Mucosa of stomach (tissue), 1 donor: ENCODE data around the gene PTPRK.

ENCODE experiments used
- H3K27me3 ChIP-seq: one replicate; pipeline ENCODE4 v1.7.0; 2013; ENCODE audit warnings: mild to moderate bottlenecking, low read length; ENCODE audit not compliant: control insufficient read depth, insufficient read depth
- H3K36me3 ChIP-seq: one replicate; pipeline ENCODE4 v1.7.0; 2013; ENCODE audit warnings: low read length; ENCODE audit not compliant: control insufficient read depth, insufficient read depth
- H3K4me1 ChIP-seq: one replicate; pipeline ENCODE4 v1.7.0; 2013; ENCODE audit warnings: mild to moderate bottlenecking, low read length; ENCODE audit not compliant: control insufficient read depth, insufficient read depth
- H3K4me3 ChIP-seq: one replicate; pipeline ENCODE4 v1.7.0; 2013; ENCODE audit warnings: low read length
- H3K9ac ChIP-seq: one replicate; pipeline ENCODE4 v1.7.0; 2013; ENCODE audit warnings: mild to moderate bottlenecking, low read length, moderate library complexity
- H3K9me3 ChIP-seq: one replicate; pipeline ENCODE4 v1.7.0; 2013; ENCODE audit warnings: mild to moderate bottlenecking, low read length, moderate library complexity; ENCODE audit not compliant: control insufficient read depth
- donor health status: Pancreatic carcinoma.

The PTPRK gene

DNA sequence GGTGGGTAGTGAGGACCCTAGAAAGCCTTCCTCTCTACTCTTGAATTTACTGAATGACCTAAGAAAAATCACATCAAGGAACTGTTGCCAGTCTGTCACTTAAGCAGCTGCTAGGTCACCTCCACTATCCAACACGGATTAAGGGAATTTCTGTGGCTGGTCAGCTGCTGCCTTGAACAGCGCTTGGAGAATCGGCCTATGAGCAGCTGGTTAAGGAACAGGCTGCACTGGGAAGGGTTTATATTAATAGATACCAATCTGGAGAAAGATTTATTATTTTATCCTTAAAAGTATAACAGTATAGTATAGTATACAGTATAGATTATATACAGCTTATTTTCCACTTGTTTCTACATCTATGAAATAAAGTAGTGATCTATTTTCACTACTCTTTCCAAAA lies 6.5 kb downstream of the PTPRK start:
- H3K4me1 ChIP-seq = peaks cover 43% of the 10 kb centered on the region
- H3K9me3 ChIP-seq = no peaks in the 10 kb centered on the region
- H3K9ac ChIP-seq = no peak overlapping the region
- no peaks in the 10 kb centered on the region for H3K27me3 ChIP-seq
- no peak overlapping the region for H3K4me3 ChIP-seq
- no peaks in the 10 kb centered on the region for H3K36me3 ChIP-seq

DNA sequence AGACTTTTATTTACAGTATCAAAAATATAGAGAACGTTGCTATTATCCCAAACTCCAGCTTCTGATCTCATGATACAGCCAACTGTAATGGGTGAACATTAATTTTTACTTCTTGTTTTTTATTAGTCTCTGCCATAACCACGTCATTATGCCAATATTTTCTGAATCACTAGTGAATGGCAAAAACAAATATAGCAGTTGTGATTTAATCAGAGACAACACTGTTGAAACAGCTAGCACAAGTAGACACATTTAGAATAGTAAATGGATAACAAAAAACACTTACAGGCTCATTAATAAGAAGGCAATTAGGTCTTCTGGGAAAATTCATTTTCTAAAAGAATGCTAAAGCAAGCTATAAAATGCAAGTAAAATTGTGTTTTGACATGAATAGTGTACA lies 8.1 kb downstream of the PTPRK start:
- no peak overlapping the region for H3K9ac ChIP-seq
- no peaks in the 10 kb centered on the region for H3K36me3 ChIP-seq
- H3K9me3 ChIP-seq = no peaks in the 10 kb centered on the region
- H3K27me3 ChIP-seq = no peaks in the 10 kb centered on the region
- H3K4me3 ChIP-seq = no peak overlapping the region
- H3K4me1 ChIP-seq = peaks cover 57% of the 10 kb centered on the region

DNA sequence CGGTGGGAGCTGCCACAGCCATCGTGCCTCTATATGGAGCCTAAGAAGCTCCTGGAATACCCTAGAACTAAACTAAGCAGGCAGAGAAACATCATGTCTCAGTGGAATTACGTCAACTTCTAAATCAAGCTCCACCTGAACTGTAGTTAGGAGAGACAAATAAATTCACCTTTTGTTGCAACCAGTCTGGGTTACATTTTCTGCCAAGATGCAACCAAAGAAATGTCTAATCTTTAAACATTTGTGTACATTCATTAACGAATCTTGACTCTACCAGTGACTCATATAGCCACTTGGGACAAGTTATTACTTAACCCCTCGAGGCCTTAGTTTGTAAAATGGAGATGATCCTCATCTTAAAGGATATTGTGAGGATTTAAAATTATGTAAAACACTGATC lies 8.9 kb downstream of the PTPRK start:
- H3K36me3 ChIP-seq = no peaks in the 10 kb centered on the region
- H3K27me3 ChIP-seq = no peaks in the 10 kb centered on the region
- no peak overlapping the region for H3K4me3 ChIP-seq
- H3K9me3 ChIP-seq = no peaks in the 10 kb centered on the region
- peaks cover 60% of the 10 kb centered on the region for H3K4me1 ChIP-seq
- peak overlapping the region; percentile 79 for H3K9ac ChIP-seq

DNA sequence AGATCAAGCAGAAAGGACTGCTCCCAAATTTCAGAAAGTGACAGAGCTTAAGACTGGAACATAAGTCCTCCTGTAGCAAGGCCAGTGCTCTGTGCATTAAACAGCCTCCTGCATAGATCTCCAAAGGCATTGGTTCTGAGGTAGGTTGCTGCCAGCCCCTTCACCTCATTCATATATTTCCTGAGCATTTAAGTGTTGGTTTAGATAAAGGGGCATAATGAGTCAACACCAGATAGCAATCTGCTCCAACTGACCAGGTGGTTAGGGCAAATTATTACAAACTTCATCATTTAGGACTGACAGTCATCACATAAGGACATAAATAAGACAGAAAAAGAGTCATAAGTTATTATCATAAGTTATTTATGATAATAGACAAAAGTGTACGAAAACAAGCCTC lies 10.7 kb downstream of the PTPRK start:
- H3K4me1 ChIP-seq = peaks cover 67% of the 10 kb centered on the region
- no peaks in the 10 kb centered on the region for H3K9me3 ChIP-seq
- H3K4me3 ChIP-seq = no peak overlapping the region
- H3K36me3 ChIP-seq = no peaks in the 10 kb centered on the region
- H3K27me3 ChIP-seq = no peaks in the 10 kb centered on the region
- H3K9ac ChIP-seq = no peak overlapping the region

DNA sequence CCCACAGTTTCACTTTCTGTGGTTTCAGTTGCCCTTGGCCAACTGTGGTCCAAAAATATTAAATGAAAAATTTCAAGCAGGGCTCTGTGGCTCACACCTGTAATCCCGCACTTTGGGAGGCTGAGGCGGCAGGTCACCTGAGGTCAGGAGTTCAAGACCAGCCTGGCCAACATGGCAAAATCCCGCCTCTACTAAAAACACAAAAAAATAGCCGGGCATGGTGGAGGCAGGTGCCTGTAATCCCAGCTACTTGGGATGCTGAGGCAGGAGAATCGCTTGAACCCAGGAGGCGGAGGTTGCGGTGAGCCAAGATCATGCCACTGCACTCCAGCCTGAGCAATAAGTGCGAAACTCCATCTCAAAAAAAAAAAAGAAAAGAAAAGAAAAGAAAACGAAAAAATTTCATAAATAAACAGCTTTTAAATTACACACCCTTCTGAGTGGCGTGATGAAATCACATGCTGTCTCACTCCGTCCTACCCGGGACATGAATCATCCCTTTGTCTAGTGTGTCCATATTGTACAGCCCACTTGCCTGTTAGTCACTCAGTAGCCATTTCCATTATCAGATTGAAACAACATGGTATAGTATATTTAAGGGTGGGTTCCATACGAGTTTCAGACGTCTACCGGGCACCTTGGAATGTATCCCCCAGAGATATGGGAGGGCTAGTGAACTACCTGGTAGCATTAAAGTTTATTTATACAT lies 11.7 kb downstream of the PTPRK start:
- H3K9me3 ChIP-seq = no peaks in the 10 kb centered on the region
- peaks cover 74% of the 10 kb centered on the region for H3K4me1 ChIP-seq
- no peaks in the 10 kb centered on the region for H3K27me3 ChIP-seq
- H3K4me3 ChIP-seq = no peak overlapping the region
- H3K9ac ChIP-seq = no peak overlapping the region
- no peaks in the 10 kb centered on the region for H3K36me3 ChIP-seq

DNA sequence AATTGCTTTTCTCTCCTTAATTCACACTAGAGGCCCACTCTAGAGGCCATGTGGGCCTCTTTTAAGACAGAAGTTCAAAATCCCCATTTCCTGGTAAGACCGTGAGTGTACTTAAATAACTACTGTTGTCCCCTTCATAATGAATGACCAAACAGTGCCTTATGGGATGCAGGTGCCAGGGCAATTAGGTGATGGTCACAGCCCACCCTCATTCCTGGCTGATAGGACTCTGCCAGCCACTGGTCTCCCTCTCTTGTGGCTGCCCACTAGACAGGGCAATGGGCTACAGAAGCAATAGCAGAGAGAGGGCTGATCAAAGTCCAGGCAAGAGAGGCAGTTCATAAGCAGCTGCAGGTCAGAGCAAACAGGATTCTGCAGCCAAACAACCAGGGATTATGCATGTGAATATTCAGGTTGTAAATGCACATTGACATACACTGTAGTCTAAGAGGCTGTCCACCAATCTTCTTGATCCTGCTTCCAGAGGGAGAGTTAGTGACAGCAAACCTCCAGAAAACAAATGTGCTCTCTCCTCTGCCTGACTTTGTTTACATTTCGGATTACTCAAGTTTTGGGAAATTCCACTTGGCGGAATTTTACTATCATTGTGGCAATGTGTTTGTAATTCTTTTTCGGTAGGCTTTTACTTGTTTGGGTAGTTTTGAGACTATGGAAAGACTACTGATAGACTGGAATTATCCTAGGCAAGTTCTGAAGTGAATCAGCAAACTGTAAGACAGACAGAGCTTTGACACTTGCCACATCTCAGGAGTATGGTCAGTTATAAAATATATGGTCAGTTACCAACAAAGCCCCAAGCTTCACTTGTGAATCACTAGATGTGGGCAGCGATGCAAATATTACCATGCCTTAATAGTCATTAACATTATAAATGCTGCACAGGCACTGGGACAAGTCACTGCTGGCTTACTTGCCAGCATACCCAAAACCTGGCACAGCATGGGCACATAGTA lies 12.8 kb downstream of the PTPRK start:
- peaks cover 79% of the 10 kb centered on the region for H3K4me1 ChIP-seq
- no peaks in the 10 kb centered on the region for H3K36me3 ChIP-seq
- no peak overlapping the region for H3K4me3 ChIP-seq
- H3K9ac ChIP-seq = peak overlapping the region; percentile 60
- H3K9me3 ChIP-seq = no peaks in the 10 kb centered on the region
- no peaks in the 10 kb centered on the region for H3K27me3 ChIP-seq

DNA sequence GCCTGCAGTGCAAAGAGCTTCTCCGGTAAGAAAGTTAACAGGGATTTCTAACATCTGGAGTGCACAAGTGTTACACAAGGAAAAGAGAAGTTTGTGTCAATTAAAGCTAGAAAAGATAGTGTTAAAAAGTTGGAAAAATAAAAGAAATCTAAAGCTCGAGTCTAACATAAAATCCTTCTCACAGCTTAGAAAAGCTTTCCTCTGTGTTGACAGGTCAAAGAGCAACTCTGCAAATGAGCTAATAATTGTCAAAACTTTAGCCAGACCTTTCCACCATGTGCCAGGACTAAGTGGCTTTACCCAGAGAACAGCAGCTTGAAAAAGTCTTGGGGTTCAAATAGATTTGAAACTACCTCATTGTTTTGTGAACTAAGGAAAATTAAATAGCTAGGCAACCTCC lies 14.8 kb downstream of the PTPRK start:
- H3K36me3 ChIP-seq = no peaks in the 10 kb centered on the region
- H3K4me1 ChIP-seq = peaks cover 77% of the 10 kb centered on the region
- H3K9me3 ChIP-seq = no peaks in the 10 kb centered on the region
- no peak overlapping the region for H3K9ac ChIP-seq
- no peaks in the 10 kb centered on the region for H3K27me3 ChIP-seq
- no peak overlapping the region for H3K4me3 ChIP-seq

DNA sequence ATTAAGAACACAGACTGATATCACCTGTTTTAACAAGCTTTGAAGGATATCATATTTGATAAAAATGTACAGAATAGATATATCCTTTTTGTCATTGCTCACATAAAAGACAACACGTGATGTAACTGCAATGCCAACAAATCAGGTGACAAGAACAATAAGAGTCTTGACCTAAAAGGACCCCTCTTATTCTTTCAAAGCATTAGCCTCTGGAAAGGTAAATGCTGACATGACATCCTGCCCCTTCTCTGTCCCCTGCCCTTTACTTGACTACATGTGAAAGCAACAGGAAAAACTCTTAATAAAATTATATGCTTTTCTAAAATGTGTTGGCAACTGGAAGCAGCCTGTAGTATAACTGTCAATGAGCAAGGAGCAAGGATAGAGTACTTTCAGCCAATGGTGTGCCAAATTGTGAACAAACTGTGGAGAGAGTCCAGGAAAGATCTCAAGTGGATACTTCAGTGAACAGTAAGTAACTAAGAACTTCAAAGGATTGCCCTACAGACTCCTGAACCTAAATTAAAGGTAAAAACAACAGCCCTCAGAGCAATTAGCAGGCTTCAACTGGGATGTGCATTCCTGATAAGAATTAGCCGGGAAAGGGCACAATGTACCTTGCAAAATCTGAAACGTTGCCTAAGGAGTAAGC lies 16.3 kb downstream of the PTPRK start:
- H3K9ac ChIP-seq = no peak overlapping the region
- H3K36me3 ChIP-seq = no peaks in the 10 kb centered on the region
- peaks cover 76% of the 10 kb centered on the region for H3K4me1 ChIP-seq
- H3K9me3 ChIP-seq = no peaks in the 10 kb centered on the region
- H3K4me3 ChIP-seq = no peak overlapping the region
- no peaks in the 10 kb centered on the region for H3K27me3 ChIP-seq

DNA sequence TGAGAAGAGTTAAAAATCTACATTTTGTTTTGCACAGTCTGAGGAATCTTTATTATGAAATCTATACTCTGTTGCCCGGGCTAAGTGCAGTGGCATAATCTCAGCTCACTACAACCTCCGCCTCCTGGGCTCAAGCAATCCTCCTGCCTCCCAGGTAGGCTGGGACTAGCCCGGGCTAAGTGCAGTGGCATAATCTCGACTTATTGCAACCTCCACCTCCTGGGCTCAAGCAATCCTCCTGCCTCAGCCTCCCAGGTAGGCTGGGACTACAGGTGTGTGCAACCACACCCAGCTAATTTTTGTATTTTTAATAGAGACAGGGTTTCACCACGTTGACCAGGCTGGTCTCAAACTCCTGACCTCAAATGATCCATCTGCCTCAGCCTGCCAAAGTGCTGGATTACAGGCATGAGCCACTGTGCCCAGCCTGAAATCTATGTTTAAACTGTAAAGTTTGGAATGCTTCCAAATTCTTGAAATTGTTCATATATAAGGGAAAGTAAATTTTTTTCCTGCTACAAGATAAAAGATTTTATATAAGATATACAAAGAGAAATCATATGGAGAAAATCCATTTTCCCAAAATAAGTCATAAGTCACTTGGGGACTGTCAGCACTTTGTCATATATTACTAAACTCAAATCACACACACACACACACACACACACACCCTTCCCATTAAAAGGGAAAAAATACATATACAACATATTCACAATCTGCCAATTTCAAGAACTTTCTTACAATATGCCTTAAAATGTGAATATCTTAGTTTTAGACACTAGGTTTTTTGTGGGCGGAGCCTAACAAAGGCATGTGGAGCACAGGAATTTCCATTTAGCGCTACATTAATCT lies 19.4 kb downstream of the PTPRK start:
- Histone ChIP-seq H3K27me3 (no peaks in the 10 kb centered on the region), H3K9ac (no peak overlapping the region), H3K36me3 (no peaks in the 10 kb centered on the region), H3K4me1 (peaks cover 58% of the 10 kb centered on the region), H3K9me3 (no peaks in the 10 kb centered on the region), H3K4me3 (no peak overlapping the region)

DNA sequence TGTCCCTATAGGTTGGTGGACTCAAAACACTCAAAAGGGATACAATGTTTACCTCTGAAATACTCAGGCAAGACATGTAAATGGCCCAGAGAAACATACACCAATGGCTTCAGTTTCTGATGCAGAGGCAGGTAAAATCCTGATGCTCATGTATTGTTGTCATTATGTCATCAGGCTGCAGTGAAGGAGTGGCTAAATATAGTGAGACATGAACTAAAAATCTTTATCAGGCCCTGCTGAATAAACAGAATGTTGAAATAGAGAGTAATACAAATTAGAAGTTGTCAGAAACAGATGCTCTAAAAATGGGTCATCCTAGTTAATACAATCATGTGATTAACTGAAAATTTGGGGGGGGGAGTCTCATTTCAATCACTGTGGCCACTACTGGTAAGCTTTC lies 20.4 kb downstream of the PTPRK start:
- Histone ChIP-seq H3K9me3 (no peaks in the 10 kb centered on the region), H3K4me3 (no peak overlapping the region), H3K4me1 (peaks cover 58% of the 10 kb centered on the region), H3K36me3 (no peaks in the 10 kb centered on the region), H3K9ac (peak overlapping the region; percentile 17), H3K27me3 (no peaks in the 10 kb centered on the region)

DNA sequence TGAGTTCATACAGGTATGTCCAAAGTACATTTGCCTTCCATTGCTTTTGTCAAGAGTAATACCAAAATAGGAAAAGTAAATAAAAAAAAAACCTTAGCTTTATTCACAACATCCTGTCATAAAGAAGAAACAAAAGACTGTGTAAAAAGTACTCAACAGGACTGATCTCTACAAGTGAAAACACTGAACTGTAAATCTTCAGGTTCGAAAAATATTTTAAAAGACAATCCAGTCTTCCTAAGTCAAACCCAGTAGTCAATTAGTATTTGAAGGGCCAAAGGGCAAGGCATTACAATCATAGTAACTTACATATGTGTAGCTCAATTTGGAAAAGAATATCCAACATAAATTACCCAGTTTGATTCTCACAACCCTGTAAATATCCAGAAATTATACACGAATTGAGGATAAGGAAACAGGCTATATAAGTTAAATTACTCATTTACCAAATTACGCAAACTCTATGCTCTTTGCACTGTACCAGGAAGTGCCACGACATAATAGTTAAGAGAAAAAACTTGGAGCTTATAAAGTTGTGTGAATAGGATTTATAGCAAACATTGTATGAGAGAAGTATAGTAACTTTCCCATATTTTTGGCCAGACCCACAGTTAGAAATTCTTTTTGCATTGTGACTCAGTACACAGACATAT lies 21.2 kb downstream of the PTPRK start:
- no peaks in the 10 kb centered on the region for H3K36me3 ChIP-seq
- H3K4me1 ChIP-seq = peaks cover 55% of the 10 kb centered on the region
- H3K9ac ChIP-seq = peak overlapping the region; percentile 17
- no peaks in the 10 kb centered on the region for H3K9me3 ChIP-seq
- no peaks in the 10 kb centered on the region for H3K27me3 ChIP-seq
- no peak overlapping the region for H3K4me3 ChIP-seq
